NCI-H748 treated with DMSO at 0.1 percent for 48 hours (cell line): Measurements from ENCODE around the gene SMIM10L1.

Experiments used
- DNase-seq: peaks from one replicate; lab custom pipeline; 2025; lab: John Stamatoyannopoulos, UW

Gene SMIM10L1

DNA sequence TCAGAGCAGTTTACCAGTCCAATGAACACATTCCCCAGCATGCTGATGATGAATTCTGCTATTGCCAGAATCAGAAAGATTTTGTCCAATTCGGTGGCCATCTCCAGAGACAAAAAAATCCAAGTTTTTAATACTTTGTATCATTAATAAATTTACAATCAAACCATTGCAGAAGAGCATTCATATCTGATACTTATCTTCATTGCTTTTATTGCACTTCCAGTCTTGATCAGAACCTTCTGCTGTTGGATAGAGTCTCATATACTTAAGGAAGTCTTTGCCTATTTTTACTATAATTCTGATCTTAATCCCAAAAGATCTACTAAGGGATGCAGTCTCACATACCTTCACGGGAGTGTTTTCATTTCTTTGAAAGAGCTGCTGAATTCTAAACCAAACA lies 15.8 kb downstream of the SMIM10L1 start, which contains the start of gene TAS2R42:
Gene TAS2R42, minus strand, starts transcription at position 101 of the 400 bp plus-strand sequence. Its CDS starts 0 bp downstream, at position 101.
- DNase-seq: no peak

DNA sequence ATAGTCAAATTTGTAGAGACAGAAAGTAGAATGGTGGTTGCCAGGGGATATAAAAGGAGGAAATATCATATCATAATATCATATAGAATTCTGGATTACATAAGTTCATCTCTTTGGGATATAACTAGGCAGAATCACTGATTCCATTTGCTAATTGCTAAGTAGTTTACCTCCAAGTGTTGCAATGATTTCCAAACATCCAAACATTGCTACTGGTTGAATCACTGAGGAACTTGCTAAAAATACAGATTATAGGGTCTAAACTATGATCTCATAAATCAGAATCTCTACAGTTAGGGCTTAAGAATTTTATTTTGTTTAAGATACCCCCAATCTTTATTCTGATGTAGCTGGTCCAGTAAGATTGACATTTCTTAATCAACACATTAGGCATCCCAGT lies 31.8 kb downstream of the SMIM10L1 start:
- no peak for DNase-seq

DNA sequence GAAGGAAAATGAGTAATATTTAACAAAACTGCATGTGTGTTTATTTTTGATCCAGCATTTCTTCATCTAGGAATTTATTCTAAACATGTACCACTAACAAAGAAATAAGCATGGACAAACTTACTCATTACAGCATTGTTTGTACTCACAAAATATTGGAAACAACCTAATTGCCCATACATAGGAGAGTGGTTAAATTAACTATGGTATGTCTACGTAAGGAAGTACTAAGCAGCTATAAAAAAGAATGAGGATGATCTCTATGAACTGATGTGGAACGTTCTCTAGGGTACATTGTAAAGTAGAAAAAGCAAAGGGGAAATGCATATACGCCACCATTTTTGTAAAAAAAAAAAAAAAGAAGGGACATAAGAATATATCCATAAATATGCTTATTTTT lies 33.2 kb downstream of the SMIM10L1 start:
- no peak for DNase-seq

DNA sequence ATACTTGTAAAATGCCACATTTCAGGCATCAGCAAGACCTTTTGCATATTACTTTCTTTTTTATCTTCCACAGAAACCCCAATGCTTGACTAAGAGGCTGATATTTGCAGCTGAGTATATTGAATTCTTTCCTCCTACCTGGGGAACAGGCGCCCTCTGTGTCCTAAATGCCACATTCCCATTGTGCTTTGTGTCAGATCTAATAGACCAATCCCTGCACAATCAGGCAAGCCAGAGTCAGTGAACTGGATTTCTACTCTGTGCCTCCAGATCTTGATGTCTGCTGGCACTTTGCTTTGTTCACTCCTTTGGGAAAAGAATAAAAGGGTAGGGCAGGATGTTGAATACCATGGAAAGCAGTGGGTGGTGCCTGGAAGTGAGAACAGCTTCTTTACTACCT lies 38.1 kb downstream of the SMIM10L1 start:
- no peak for DNase-seq
